Ramos (cell line): ENCODE data around the gene TECPR1.
"Not testable (repeated sequence)": the region's sequence is repeated elsewhere in the genome, so short reads cannot be mapped to it uniquely, and the experiment has no call there.

ENCODE experiments used
- in situ Hi-C: fragments of 300-500 bp; cut with MboI; formaldehyde crosslinking; loops from one replicate; pipeline ENCODE4 v1.14.3; 2022; ENCODE audit warnings: low sequenced_read_pairs; ENCODE audit not compliant: unreplicated experiment

TECPR1 gene

DNA sequence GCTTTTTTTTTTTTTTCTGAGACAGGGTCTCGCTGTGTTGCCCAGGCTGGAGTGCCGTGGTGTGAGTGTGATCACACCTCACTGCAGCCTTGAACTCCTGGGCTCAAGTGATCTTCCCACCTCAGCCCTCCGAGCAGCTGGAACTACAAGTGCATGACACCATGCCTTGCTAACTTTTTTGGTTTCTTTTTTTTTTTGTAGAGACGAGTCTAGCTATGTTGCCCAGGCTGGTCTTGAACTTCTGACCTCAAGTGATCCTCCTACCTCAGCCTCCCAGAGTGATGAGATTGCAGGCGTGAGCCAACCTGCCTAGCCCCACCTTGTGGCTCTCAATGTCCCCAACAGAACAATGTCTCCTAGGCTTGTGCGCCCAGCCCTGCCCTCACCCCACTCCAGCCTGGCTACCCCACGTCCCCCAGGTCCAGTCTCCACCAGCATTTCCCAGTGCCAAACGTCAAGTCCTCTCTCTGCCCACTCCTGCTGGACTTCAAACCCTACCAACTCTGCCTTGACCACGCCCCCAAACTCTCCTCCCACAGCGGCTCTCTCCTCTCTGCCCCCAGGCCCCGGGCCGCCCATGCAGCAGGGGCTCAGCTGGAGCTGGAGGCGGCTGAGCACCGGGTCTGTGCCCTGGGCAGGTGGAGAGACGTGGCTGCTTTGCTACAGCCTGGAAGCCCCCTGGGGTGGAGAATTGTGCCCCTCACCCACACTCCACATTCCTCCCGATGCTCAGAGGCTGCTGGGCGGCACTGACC is 21.9 kb downstream of the TECPR1 start:
- in situ Hi-C loops, result no loop called here

DNA sequence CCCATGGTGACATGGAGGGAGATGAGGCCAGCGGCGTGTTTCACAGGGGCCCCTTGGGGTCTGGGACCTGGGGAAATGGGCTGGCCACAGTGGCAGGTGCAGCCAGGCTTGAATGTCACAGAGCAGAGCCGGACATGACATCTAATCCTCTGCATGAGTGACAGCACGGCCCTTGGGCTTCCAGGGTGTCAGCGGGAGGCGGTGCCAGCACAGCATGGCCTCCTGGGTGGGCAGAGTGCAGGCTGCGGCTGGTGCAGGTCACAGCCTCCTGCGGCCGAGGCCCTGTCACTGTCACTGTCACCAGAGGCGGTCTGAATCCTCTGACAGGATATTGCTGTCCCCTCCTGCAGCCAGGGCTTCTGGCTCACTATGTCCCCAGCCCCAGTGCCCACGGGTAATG is 22.6 kb downstream of the TECPR1 start:
- in situ Hi-C loops, result no loop called here

DNA sequence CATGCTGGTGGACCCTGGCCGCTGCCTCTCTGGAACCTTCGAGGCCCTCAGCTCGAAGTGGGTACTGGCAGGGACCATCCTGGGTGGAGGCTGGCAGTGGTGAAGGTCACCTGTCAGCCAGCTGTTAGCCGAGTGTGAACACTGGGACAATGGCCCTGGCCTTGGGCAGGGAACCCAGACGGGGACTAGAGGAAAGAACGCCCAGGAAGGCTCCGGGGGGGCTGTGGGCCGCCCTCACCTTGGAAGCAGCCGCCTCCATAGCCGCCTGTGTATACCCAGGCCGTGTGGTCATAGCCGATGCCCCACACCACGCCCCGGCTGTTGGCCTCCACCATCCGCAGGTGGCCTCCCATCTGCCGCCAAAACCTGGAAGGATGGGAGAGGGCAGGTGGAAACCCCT is 23.2 kb downstream of the TECPR1 start:
- in situ Hi-C loops, result no loop called here

DNA sequence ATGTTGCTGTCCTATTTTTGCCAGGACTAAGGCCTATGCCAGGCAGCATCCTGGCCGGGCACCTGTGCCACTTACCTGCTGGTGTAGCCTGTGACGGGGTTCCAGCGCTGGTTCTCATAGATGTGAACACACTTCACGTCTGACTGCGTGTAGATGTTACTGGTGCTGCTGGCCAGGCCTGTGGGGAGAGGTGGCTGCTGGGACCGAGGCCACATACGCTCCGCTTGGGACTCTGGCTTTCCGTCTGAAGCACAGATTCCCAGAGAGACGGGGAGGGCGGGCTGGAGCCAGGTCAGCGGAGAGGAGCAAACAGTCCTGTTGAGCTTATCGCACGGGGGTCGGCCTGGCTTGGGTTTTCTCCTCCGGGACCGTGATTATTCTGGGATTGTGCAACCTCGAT is 24.1 kb downstream of the TECPR1 start:
- in situ Hi-C loops, result no loop called here

DNA sequence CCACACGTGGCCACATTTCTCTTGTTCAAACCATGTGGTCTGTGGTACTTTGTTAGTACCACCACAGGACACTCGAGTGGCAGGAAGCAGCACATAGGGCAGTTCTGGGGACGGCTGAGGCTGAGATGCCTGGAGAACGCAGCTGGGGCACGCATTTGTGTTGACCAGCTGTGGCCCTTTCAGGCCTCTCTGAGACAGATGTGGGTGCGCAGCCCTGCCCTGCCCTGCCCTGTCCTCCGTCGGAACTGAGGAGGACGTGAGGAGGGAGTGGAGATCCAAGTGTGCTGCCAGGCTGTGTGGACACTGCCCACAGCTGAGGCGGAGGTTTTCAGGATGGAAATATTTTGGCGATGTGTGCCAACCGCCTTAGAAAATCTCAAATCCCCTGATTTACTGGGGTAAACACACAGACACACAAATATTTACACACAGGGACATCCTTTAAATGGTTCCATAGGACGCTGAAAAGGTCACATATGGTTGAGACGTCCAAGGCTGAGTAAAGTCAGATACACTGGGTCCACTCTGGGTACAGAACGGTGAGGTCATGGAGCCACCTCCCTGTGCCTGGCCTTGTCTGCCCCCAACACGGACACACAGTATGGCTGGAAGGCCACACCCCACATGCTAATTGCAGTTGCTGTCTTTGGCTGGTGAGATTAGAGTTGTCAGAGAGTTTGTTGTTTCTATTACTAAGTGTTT is 26.0 kb downstream of the TECPR1 start:
- in situ Hi-C loops, result no loop called here

DNA sequence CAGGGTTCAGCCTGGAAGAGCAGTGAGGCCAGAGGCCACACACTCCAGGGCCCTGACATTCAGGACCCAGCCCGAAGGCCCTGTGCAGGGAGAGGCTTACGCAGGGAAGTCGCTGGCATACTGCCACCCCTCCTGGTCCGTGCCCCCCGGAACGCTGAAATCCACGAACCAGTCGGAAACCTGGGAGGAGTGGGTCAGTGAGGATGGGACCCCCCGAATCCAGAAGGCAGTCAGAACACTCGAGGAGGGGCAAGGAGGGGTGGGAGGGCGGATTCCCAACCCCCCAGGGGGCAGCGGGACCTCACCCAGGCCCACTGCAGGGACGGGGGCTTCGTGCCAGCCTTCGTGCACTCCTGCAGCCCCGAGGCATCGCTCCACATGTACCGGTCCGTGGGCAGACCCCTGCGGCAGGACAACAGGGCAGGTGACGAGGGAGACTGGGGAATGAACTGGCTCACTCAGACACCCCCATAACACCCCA is 27.3 kb downstream of the TECPR1 start:
- in situ Hi-C loops, result no loop called here

DNA sequence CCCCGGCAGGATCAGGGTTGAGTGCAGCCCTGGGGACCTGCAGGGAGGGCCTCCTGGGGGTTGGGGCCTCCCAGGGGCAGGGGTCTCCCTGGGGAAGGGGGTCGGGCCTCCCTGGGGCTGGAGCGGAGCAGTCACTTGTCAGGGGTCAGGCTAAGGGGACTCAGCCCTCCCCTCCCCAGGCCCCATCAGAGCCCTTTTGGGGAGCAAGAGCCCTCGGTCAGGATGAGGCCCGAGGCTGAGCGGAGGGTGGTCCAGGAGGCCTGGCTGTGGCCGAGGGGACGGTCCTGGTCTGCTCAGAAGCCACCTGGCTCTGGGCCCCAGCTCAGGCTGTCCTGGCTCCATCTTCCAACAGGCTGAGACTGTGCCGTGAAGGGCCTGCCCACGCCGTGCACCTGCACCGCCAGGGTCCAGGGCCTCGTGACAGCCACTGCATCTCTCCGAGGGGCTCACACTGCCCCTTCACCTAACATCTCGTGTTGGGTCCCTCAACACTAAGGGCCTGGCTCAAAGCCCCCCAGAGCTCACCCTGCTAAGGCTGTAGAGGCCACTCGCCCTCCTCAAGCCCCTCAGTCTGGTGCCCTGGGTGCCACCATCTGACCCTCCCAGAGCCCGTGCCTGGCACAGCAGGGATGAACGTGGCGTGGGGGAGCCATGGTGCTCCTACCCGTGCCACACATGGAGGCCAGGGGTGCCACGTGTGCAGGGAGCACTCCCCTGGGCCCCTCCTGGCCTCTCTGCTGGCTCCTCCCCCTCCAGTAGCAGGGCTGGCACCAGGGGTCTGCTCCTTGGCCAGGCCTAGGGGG is 27.9 kb downstream of the TECPR1 start:
- in situ Hi-C loops, result no loop called here

DNA sequence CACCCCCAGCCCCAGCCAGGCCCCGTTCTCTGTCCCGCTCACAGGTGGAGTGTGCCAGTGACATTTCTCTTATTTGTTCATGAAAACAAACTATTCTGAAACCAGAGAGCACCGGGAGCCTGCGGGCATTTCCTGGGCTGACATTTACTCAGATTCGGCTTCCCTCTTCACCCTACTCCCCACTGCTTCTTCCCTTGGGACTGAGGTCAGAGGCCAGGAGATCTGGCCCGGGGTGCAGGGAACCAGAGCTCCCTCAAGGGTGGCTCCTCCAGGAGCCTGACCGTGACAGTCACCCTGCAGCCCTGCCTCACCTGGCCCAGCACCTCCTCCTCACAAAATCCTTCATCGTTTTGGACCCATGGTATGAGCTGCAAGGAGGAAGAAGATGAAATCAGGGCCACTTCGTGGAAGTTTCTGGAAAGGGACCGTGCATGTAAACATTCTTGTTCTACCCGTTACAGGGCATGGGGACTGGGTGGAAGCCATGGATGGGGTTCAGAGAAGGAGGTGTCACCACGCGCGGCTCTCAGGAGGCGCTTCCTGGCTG is 28.6 kb downstream of the TECPR1 start:
- in situ Hi-C loops, result no loop called here

DNA sequence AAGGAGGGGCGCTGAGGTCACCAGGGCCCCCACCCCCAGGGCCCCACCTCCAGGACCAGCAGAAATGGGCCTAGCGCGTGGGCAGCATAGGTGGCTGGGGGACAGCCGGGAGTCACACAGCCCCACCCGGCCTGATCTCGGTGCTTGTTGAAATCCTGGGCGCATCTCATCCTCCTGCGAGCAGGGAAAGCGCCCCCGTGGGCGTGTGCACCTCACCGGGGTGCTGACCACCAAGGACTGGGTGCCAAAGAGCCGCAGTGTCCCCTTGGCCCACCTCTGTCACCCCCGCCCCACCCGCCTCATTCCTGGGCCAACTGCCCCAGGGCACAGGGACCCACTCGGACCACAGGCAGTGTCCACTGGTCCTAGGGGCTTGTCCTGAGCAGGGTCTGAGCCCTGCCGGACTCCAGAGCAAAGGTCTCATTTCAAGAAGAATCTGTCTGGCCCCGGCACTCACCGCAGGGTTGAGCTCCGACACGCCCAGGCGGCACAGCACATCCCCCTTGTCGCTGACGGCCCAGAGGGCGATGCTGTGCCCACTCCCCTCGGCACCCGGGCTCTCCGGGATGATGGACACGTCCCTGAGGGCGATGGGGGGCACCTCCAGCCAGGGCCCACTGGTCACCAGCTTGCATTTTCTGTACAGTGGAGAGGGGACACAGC is 29.4 kb downstream of the TECPR1 start:
- in situ Hi-C loops, result no loop called here

DNA sequence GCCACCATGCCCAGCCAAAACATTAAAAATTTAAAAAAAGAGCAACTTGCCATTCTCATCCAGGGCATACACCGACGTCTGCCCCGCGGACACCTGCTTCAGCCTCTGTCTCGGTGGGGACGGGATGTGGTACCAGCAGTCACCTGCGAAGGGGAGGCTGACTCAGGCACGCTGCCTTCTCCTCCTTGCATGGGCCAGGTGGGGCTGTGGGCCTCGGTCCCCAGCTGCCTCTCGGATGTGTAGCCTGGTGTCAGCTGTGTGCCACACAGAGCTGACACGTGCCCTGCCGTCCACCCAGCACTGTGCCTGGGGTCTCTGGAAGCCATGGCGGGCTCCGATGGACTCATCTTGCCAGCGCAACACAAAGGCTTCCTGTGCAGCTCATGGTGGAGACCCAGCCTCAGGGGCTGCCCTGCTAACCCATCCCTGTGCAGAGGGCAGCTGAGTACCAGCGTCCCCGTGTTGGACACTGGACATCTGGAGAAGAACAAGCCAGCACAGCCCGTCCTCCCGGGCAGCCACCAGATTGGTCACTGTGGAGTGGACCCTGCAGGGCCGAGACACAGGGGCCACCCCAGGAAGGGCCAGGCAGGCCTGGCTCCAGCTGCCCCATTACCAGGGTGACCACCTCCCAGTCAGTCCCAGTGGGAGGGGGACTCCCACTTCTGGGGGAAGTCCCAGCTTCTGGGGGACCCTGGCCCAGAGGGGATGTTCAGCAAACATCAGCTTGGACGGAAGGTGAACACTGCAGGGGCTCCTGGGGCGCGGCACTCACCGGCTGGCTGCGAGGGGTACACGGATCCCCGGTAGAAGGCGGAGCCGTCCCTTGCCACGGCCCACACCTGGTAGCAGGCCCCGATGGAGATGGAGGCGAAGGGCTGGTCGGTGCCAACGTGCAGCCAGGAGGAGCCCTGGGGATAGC is 30.2 kb downstream of the TECPR1 start:
- in situ Hi-C loops, result no loop called here

DNA sequence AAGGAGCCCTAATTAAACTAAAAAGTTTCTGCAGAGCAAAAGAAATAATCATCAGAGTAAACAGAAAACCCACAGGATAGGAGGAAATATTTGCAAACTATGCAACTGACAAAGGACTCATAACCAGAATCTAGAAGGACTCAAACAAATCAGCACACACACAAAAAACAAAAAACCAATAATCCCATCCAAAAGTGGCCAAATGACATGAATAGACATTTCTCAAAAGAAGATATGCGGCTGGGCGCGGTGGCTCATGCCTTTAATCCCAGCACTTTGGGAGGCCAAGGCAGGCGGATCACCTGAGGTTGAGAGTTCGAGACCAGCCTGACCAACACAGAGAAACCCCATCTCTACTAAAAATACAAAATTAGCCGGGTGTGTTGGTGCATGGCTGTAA is 32.6 kb downstream of the TECPR1 start:
- in situ Hi-C loops, result not testable (repeated sequence)

DNA sequence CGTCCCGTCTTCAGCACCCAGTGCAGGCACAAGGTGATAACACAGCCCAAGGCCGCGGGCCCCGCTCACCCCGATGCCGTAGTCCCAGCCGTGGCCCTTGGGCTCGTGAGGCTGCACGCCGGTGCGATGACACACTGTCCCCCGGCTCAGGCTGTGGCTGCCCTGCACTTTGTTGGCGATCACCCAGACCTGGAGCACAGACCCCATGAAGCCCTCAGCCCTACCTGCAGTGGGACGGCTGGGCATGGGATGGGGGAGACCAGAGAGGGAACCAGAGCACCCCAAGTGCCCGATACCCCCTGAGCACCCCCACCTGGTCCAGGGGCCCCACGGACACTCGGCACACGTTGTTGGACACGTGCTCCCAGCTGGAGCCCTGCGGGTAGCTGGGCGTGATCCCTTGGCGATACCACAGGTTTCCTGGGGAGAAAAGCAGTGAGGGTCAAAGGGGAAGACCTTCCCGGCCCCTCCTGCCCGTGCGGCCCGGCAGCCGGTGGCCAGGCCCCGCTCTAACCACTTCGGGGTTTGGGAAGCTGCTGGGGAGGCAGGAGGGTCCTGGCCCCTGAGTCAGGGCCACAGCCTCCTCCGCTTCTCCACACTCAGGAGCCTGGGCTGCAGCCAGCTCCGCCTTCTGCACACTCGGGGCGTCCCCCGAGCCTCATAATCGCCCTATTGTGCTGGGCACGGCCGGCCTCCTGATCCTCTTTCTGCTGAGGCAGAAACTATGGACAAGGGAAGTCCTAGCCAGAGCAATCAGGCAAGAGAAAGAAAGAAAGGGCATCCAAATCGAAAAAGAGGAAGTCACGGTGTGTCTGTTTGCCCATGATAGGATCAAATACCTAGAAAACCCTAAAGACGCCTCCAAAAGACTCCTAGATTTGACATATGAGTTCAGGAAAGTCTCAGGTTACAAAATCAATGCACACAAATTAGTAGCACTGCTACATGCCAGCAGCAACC is 34.1 kb downstream of the TECPR1 start:
- in situ Hi-C loops, result no loop called here

DNA sequence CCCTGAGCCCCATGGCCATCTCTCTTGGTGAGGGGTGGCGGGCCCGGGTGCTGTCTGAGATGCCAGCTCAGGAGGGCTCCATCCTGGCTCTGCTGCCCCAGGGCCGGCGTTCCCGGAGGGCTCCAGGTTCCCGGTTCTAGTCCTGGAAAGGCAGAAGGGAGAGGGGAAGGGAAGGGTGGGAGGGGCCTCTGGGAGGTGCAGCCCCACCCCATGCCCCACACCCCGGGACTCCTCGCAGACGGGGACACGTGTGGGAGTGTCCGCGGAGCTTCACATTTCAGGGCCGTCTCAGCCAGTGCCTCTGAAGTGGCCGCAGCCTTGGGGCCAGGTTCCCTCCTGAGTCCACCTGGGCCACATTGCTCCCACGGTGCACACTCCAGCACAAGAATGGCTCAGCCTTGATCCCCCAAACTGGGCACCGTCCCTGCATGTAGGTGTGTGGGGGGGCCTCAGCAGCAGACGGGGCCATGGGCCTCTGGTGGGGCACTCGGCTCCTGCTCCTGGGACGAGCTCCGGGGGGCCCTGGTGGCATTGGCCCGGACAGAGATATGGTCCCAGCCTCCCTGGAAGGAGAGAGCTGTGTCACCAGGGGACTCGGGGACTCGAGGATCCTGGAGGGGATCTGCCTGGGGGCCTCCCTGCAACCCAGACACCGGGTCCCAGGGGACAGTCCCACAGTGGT is 35.0 kb downstream of the TECPR1 start:
- in situ Hi-C loops, result no loop called here

DNA sequence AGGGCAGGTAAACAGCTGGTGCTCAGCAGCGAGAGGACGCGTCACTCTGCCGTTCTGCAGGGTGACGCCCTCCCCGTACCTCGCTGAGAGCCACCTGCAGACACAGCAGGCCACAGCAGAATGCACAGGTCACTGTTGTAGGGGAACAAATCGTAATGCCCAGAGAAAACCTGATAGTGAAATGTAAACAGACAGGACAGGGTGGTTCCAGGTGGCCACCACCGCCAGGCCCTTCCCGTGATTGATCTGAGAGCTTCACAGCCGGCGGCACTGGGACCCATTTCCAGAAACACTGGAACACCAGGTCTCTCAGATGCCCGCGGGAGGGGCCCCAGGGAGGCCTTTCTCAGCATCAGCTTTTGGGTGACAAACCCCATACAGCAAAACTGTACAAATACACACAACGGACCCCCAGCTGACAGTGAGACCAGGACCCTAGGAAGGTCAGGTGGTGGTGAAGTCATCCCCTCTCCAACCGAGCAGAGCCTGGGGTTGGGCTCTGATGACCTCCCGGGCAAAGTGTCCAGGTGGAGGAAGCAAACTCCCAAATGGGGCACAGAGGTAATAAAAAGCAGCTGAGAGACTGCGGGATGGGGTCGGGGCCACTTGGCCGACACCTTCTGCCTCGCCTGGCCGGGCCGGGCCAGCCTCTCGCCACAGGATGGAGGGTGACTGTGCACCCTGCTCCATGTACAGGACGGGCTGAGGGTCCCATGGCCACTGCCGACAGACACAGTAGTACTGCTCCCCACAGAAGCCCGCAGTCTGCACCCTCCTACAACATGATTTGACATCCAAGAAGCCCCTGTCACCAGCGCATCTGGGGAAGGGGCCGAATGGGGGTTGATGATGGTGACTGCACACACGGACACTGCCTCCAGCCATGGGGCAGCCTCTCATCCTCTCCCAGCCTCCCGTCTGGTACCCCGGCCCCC is 36.2 kb downstream of the TECPR1 start:
- in situ Hi-C loops, result no loop called here

DNA sequence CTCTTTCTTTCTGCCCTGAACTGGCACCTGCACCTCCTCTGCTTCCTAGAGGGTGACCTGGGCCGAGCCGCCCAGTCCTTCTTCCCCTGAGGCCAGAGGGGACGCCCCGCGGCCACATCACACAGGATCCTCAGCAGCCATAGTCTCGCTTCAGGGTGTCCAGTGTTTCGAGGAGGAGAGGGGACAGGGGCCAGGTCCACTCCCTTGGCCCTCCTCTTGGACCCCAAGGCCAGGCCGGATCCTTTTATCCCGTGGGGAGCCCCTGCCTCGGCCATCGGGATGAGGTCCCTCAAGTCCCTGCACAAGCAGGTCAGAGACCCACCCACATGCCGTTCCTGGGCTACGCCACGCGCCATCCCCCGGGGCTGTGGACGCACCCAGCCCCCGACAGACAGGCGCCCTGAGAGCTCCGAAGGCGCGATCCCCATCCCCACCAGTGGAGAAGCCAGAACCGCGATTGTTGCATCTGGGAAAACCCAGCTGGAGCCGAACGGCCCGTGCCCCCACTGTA is 37.2 kb downstream of the TECPR1 start:
- in situ Hi-C loops, result no loop called here
